Measurements from ENCODE around the gene DDX54. TPM values are rescaled to one million over a fixed set of nuclear protein-coding genes. Genes with fewer than 3 reads are reported as not detected.

DDX54 gene
- total RNA-seq, 1 donor from 2014 or later = 36.9 TPM

DNA sequence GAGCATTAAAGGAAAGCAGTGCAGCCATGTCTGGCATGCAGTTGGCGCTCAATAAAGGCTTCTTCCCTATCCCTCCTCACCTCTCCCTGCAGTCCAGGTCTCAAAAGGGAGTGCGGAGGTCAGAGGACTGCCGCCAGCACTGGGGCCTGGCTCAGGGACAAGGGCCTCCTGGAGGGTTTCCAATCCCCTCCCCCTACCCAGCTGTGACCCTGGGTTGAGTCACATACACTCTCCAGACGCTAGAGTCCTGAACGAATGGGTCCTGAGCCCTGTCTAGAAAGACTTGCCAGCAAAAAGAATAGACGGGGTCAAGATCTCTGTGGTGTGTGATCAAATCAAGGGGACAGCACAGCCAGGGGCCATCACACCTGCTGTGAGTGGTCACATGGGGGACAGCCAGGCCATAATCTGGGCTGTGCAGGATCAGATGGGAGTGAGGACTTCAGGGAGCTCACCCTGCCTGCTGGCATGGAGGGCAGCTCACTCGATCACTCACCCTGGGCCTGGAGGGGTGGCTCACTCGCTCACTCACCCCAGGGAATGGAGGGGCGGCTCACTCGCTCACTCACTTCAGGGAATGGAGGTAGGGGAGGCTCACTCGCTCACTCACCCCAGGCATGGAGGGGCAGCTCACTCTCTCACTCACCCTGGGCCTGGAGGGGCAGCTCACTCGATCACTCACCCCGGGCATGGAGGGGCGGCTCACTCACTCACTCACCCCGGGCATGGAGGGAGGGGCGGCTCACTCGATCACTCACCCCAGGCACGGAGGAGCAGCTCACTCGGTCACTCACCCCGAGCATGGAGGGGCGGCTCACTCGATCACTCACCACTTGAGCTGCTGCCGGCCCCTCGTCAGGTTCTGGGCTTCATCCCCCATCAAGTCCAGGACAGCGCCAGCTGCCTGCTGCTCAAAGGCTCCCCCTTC lies 22.9 kb downstream of the DDX54 start:
- Histone ChIP-seq H3K9me3 (ENCODE audit: low read depth) (no peaks in the 10 kb centered on the region), H3K9ac (no peak overlapping the region), H3K79me2 (ENCODE audit: low read depth) (no peaks in the 10 kb centered on the region), H3K4me2 (peak overlapping the region; percentile 75), H3K36me3 (no peaks in the 10 kb centered on the region), H2AFZ (replicated peaks) (no peak overlapping the region), H3K27me3 (no peaks in the 10 kb centered on the region), H3K4me3 (peak overlapping the region; percentile 30), H3K27ac (peak overlapping the region; percentile 50), H4K20me1 (ENCODE audit: low read depth) (peaks cover 46% of the 10 kb centered on the region), H3F3A (ENCODE audit: low read depth) (peaks cover 19% of the 10 kb centered on the region), H3K4me1 (peaks cover 17% of the 10 kb centered on the region)
- peak; percentile 70 for DNase-seq (ENCODE audit: low spot score)
- Mint-ChIP-seq H3K27ac (no peak overlapping the region), H3K27me3 (ENCODE audit: insufficient read depth, low read depth) (no peaks in the 10 kb centered on the region), H3K9me3 (no peaks in the 10 kb centered on the region), H3K36me3 (peaks cover 10% of the 10 kb centered on the region), H3K4me1 (peaks cover 29% of the 10 kb centered on the region), H3K4me3 (no peak overlapping the region)
- TF ChIP-seq EZH2 (IDR thresholded peaks at IDR 0.05) = no peak
- TF ChIP-seq, protein P1, sequence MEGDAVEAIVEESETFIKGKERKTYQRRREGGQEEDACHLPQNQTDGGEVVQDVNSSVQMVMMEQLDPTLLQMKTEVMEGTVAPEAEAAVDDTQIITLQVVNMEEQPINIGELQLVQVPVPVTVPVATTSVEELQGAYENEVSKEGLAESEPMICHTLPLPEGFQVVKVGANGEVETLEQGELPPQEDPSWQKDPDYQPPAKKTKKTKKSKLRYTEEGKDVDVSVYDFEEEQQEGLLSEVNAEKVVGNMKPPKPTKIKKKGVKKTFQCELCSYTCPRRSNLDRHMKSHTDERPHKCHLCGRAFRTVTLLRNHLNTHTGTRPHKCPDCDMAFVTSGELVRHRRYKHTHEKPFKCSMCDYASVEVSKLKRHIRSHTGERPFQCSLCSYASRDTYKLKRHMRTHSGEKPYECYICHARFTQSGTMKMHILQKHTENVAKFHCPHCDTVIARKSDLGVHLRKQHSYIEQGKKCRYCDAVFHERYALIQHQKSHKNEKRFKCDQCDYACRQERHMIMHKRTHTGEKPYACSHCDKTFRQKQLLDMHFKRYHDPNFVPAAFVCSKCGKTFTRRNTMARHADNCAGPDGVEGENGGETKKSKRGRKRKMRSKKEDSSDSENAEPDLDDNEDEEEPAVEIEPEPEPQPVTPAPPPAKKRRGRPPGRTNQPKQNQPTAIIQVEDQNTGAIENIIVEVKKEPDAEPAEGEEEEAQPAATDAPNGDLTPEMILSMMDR (IDR thresholded peaks at IDR 0.05) = no peak
- TF ChIP-seq EZH2phosphoT487 (IDR thresholded peaks at IDR 0.05) = no peak

DNA sequence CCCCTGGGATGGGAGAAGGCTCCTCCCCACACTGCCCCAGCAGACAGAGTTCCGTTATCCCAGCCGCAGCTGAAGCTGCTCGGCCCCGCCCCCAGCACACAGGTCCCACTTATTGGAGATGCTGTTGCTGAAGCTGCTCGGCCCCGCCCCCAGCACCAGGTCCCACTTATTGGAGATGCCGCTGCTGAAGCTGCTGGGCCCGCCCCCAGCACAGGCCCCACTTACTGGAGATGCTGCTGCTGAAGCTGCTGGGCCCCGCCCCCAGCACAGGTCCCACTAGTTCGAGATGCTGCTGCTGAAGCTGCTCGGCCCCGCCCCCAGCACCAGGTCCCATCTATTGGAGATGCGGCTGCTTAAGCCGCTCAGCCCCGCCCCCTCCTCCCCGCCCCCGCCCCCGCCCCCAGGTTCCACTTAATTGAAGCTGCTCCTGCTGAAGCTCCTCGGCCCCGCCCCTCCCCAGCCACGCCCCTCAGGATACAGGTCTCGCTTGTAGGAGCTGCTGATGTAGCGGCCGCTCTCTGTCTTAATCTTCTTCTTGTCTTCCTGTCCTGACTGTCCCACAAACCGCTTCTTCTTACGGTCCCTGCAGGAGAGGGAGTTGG lies 23.8 kb downstream of the DDX54 start:
- no peak overlapping the region for H3K27ac Mint-ChIP-seq
- peaks cover 28% of the 10 kb centered on the region for H3F3A ChIP-seq (ENCODE audit: low read depth)
- H3K9me3 ChIP-seq (ENCODE audit: low read depth) = no peaks in the 10 kb centered on the region
- peak overlapping the region; percentile 50 for H3K27ac ChIP-seq
- no peaks in the 10 kb centered on the region for H3K79me2 ChIP-seq (ENCODE audit: low read depth)
- DNase-seq (ENCODE audit: low spot score) = peak; percentile 99
- H3K4me3 Mint-ChIP-seq = peak overlapping the region; percentile 59
- H3K4me1 ChIP-seq = peaks cover 17% of the 10 kb centered on the region
- TF ChIP-seq EZH2phosphoT487 (IDR thresholded peaks at IDR 0.05) = no peak
- TF ChIP-seq, protein P1 (IDR thresholded peaks at IDR 0.05) = no peak
- no peak for TF ChIP-seq EZH2 (IDR thresholded peaks at IDR 0.05)
- H3K4me1 Mint-ChIP-seq = peaks cover 33% of the 10 kb centered on the region
- peaks cover 2% of the 10 kb centered on the region for H3K27me3 Mint-ChIP-seq (ENCODE audit: insufficient read depth, low read depth)
- no peak overlapping the region for H3K9ac ChIP-seq
- peaks cover 47% of the 10 kb centered on the region for H4K20me1 ChIP-seq (ENCODE audit: low read depth)
- peaks cover 1% of the 10 kb centered on the region for H3K27me3 ChIP-seq
- H3K9me3 Mint-ChIP-seq = no peaks in the 10 kb centered on the region
- H3K4me2 ChIP-seq = peak overlapping the region; percentile 75
- peaks cover 15% of the 10 kb centered on the region for H3K36me3 Mint-ChIP-seq
- peak overlapping the region; percentile 30 for H3K4me3 ChIP-seq
- no peak overlapping the region for H2AFZ ChIP-seq (replicated peaks)
- H3K36me3 ChIP-seq = no peaks in the 10 kb centered on the region

DNA sequence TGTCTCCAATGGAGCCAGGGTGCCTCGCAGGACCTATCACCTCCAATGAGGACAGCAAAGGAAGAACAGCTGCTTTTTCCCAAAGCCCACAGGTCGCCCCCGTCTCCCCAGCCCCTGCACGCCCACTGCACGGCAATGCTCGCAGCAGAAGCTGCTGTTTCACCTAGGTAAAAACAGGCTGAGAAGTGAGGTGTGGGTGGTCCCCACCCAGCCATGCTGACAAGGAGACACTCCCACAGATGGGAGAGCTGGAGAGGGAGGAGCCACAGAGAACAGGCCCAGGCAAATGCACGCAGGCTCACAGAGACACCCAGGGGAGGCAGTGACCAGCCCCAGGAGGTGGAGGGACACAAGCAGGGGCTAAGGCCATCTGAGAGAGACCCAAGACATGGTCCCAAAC lies 25.3 kb downstream of the DDX54 start:
- DNase-seq (ENCODE audit: low spot score) = no peak
- Mint-ChIP-seq H3K27ac (no peak overlapping the region), H3K36me3 (peaks cover 12% of the 10 kb centered on the region), H3K27me3 (ENCODE audit: insufficient read depth, low read depth) (peaks cover 8% of the 10 kb centered on the region), H3K4me3 (no peak overlapping the region), H3K4me1 (peaks cover 30% of the 10 kb centered on the region), H3K9me3 (no peaks in the 10 kb centered on the region)
- Histone ChIP-seq H3K79me2 (ENCODE audit: low read depth) (no peaks in the 10 kb centered on the region), H2AFZ (replicated peaks) (no peak overlapping the region), H3K36me3 (no peaks in the 10 kb centered on the region), H3F3A (ENCODE audit: low read depth) (peaks cover 37% of the 10 kb centered on the region), H3K27ac (no peak overlapping the region), H3K4me2 (no peak overlapping the region), H3K9ac (no peak overlapping the region), H3K4me1 (peaks cover 17% of the 10 kb centered on the region), H3K4me3 (no peak overlapping the region), H3K9me3 (ENCODE audit: low read depth) (no peaks in the 10 kb centered on the region), H3K27me3 (peaks cover 17% of the 10 kb centered on the region), H4K20me1 (ENCODE audit: low read depth) (peaks cover 61% of the 10 kb centered on the region)
- TF ChIP-seq EZH2phosphoT487 (IDR thresholded peaks at IDR 0.05) (no peak), EZH2 (IDR thresholded peaks at IDR 0.05) (no peak)
- TF ChIP-seq, protein P1 (IDR thresholded peaks at IDR 0.05) = no peak
